Right atrium auricular region (tissue), 2 donors: Measurements from ENCODE around the gene TMEM120B. TPM values are rescaled to one million over a fixed set of nuclear protein-coding genes. Genes with fewer than 3 reads are reported as not detected.
"Not testable (repeated sequence)": the region's sequence is repeated elsewhere in the genome, so short reads cannot be mapped to it uniquely, and the experiment has no call there.

ENCODE experiments used
- DNase-seq: peaks from one replicate; pipeline ENCODE4 v3.0.0-alpha.2; 2019; ENCODE audit warnings: low spot score
- H3K27ac ChIP-seq, 2 donors: fragments of 200-600 bp; sonication (generic); 1 replicate in 1 of 2; 2 replicates in 1 of 2; pipeline ENCODE4 v1.5.1; 2016 to 2019
- H3K27me3 ChIP-seq, 2 donors: fragments of 200-600 bp; sonication (generic); one replicate each; pipeline versions ENCODE4 v1.5.1 to v1.6.0; 2017 to 2019
- H3K36me3 ChIP-seq: fragments of 200-600 bp; sonication (generic); one replicate; pipeline ENCODE4 v1.5.1; 2016
- H3K4me1 ChIP-seq, 2 donors: fragments of 200-600 bp; sonication (generic); one replicate each; pipeline versions ENCODE4 v1.5.1 to v1.6.0; 2017 to 2019
- H3K4me3 ChIP-seq, 2 donors: fragments of 200-600 bp; sonication (generic); 1 replicate in 1 of 2; 2 replicates in 1 of 2; pipeline ENCODE4 v1.5.1; 2017 to 2019; ENCODE audit warnings: mild to moderate bottlenecking in 1 of 2, moderate library complexity in 1 of 2
- H3K9me3 ChIP-seq, 2 donors: fragments of 200-600 bp; sonication (generic); one replicate each; pipeline ENCODE4 v1.5.1; 2019
- CTCF ChIP-seq, 2 donors: fragments of 200-600 bp; sonication (generic); IDR thresholded peaks; one replicate each; pipeline ENCODE4 v1.5.1; 2019; ENCODE audit warnings: antibody characterized with exemption in 2 of 2
- total RNA-seq, 2 donors: library from RNA; depleted of rRNA; stranded (reverse); fragments of >200 nt; gene quantifications; one replicate each; pipeline ENCODE4 v1.1.0, GENCODE V29; 2016

Gene TMEM120B
- total RNA-seq, 2 donors from 2014 or later: 3.3 to 4.7 TPM

GRCh38 chr12:121787063-121788025 lies 74.8 kb downstream of the TMEM120B start:
- no peak for TF ChIP-seq CTCF (IDR thresholded peaks at IDR 0.05)
- DNase-seq: no peak
- Histone ChIP-seq H3K27ac (peak overlapping the region in 1 of 2 donors; percentile 9), H3K36me3 (no peaks in the 10 kb centered on the region), H3K4me1 (peaks cover 0 to 26% of the 10 kb centered on the region in 2 donors), H3K9me3 (no peaks in the 10 kb centered on the region), H3K27me3 (no peaks in the 10 kb centered on the region), H3K4me3 (no peak overlapping the region)

- no peak overlapping the region for H3K27ac ChIP-seq
- peaks cover 0 to 32% of the 10 kb centered on the region in 2 donors for H3K4me1 ChIP-seq
These were observed 75.7 kb downstream of the TMEM120B start for GRCh38 chr12:121788176-121788818.

GRCh38 chr12:121789233-121789781 lies 76.8 kb downstream of the TMEM120B start:
- Histone ChIP-seq H3K4me1 (peaks cover 0 to 42% of the 10 kb centered on the region in 2 donors), H3K27ac (peak overlapping the region; percentile 24 to 58), H3K4me3 (no peak overlapping the region), H3K27me3 (no peaks in the 10 kb centered on the region), H3K9me3 (no peaks in the 10 kb centered on the region), H3K36me3 (no peaks in the 10 kb centered on the region)
- TF ChIP-seq CTCF (IDR thresholded peaks at IDR 0.05): no peak
- DNase-seq: no peak

More at GRCh38 chr12:121788176-121788818, 75.7 kb downstream of the TMEM120B start:
- no peaks in the 10 kb centered on the region for H3K36me3 ChIP-seq
- no peak for TF ChIP-seq CTCF (IDR thresholded peaks at IDR 0.05)
- no peaks in the 10 kb centered on the region for H3K9me3 ChIP-seq
- DNase-seq: no peak
- H3K27me3 ChIP-seq: no peaks in the 10 kb centered on the region
- no peak overlapping the region for H3K4me3 ChIP-seq

- H3K27me3 ChIP-seq: no peaks in the 10 kb centered on the region
- DNase-seq: no peak
- no peak overlapping the region for H3K4me3 ChIP-seq
- peaks cover 0 to 49% of the 10 kb centered on the region in 2 donors for H3K4me1 ChIP-seq
- no peak for TF ChIP-seq CTCF (IDR thresholded peaks at IDR 0.05)
- peak overlapping the region; percentile 24 to 58 for H3K27ac ChIP-seq
- H3K36me3 ChIP-seq: no peaks in the 10 kb centered on the region
- no peaks in the 10 kb centered on the region for H3K9me3 ChIP-seq
These were observed 77.5 kb downstream of the TMEM120B start for GRCh38 chr12:121789800-121790728.

- DNase-seq, H3K36me3 ChIP-seq, H3K9me3 ChIP-seq, H3K27me3 ChIP-seq, H3K4me3 ChIP-seq, H3K27ac ChIP-seq: not testable (repeated sequence)
- peaks cover 0 to 57% of the 10 kb centered on the region in 2 donors for H3K4me1 ChIP-seq
These were observed 78.2 kb downstream of the TMEM120B start for GRCh38 chr12:121790785-121791184.
